Panc1 (cell line): ENCODE measurements around the gene NKAIN2. TPM values are rescaled to one million over a fixed set of nuclear protein-coding genes. Genes with fewer than 3 reads are reported as not detected.

Experiments used
- ATAC-seq: fragments of 200-7000 bp; cut with Tn5 transposase; 2 replicates; pipeline ENCODE4 v1.9.1; 2020; ENCODE audit warnings: mild to moderate bottlenecking, moderate library complexity
- BruUV-seq: library from RNA; stranded (reverse); fragments of 400-500 nt; replicated peaks from 2 replicates; lab custom pipeline; 2021; lab: Mats Ljungman, UMichigan
- CTCF ChIA-PET: fragments of 300-600 bp; sonication (Branson Sonifier 250); formaldehyde crosslinking; loops from one replicate; lab custom pipeline; 2022; ENCODE audit warnings: antibody characterized with exemption; lab: Charles Lee
- POLR2A ChIA-PET: fragments of 300-600 bp; sonication (Branson Sonifier 250); formaldehyde crosslinking; loops from one replicate; lab custom pipeline; 2022; ENCODE audit warnings: antibody characterized with exemption; lab: Charles Lee
- DNase-seq: peaks from one replicate; pipeline ENCODE4 v3.0.0-alpha.2; 2010; ENCODE audit warnings: low read depth, low spot score
- H3K27ac ChIP-seq: 2 replicates; pipeline ENCODE4 v1.5.1; 2011; ENCODE audit warnings: mild to moderate bottlenecking, low read length, inconsistent platforms
- H3K27me3 ChIP-seq: fragments of 200-500 bp; sonication (Bioruptor generic); 2 replicates; pipeline ENCODE4 v1.6.0; 2014; ENCODE audit warnings: low read length, inconsistent platforms; ENCODE audit not compliant: control insufficient read depth, insufficient read depth
- H3K36me3 ChIP-seq: fragments of 200-500 bp; sonication (Bioruptor generic); 2 replicates; pipeline ENCODE4 v1.5.1; 2014; ENCODE audit warnings: inconsistent platforms, mild to moderate bottlenecking, low read length, moderate library complexity; ENCODE audit not compliant: control insufficient read depth, insufficient read depth
- H3K4me1 ChIP-seq: 2 replicates; pipeline ENCODE4 v1.5.1; 2011; ENCODE audit warnings: inconsistent platforms, mild to moderate bottlenecking, low read length, moderate library complexity; ENCODE audit not compliant: control insufficient read depth, insufficient read depth
- H3K4me3 ChIP-seq, 2 experiments: 2 replicates each; pipeline ENCODE4 v1.5.1; 2011 to 2012; ENCODE audit warnings: low read depth in 2 of 2, low read length in 2 of 2, mild to moderate bottlenecking in 2 of 2, inconsistent platforms in 1 of 2, moderate library complexity in 1 of 2
- H3K9me3 ChIP-seq: fragments of 200-500 bp; sonication (Bioruptor generic); 2 replicates; pipeline ENCODE4 v1.5.1; 2014; ENCODE audit warnings: low read depth, mild to moderate bottlenecking, inconsistent platforms, low read length, moderate library complexity; ENCODE audit not compliant: control insufficient read depth, insufficient read depth
- CTCF ChIP-seq: fragments of 450-650 bp; IDR thresholded peaks from 2 replicates; pipeline ENCODE4 v1.5.1; 2017; ENCODE audit warnings: mild to moderate bottlenecking
- POLR2AphosphoS5 ChIP-seq: IDR thresholded peaks from 2 replicates; pipeline ENCODE4 v1.6.1; 2012; ENCODE audit warnings: mild to moderate bottlenecking, low read depth, low read length, moderate library complexity
- SIN3A ChIP-seq: IDR thresholded peaks from 2 replicates; pipeline ENCODE4 v1.6.1; 2012; ENCODE audit warnings: low read depth, mild to moderate bottlenecking, low read length, moderate library complexity, borderline replicate concordance; ENCODE audit not compliant: insufficient read depth
- TCF7L2 ChIP-seq: IDR thresholded peaks from 2 replicates; pipeline ENCODE4 v1.6.1; 2011; ENCODE audit warnings: mild to moderate bottlenecking, low read depth, low read length, inconsistent platforms
- in situ Hi-C: cut with HindIII; loops from 2 replicates; pipeline ENCODE4 v1.10.0; 2016; ENCODE audit warnings: low sequenced_read_pairs, low pct_unique_long_range_greater_than_20kb
- intact Hi-C: fragments of 100-400 bp; cut with micrococcal nuclease; formaldehyde crosslinking; loops from one replicate; pipeline ENCODE4 v1.10.0; 2022; ENCODE audit not compliant: unreplicated experiment
- total RNA-seq: library from RNA; stranded (reverse); gene quantifications from one replicate; pipeline ENCODE4 v1.2.1, GENCODE V29; 2021; ENCODE audit not compliant: unreplicated experiment
- TF ChIP-seq, protein P1 (sequence below), 2 experiments: IDR thresholded peaks; 2 replicates each; pipeline ENCODE4 v1.6.1; 2011 to 2012; ENCODE audit warnings: low read depth in 2 of 2, control low read depth in 1 of 2, low read length in 1 of 2, mild to moderate bottlenecking in 1 of 2, moderate library complexity in 1 of 2; ENCODE audit not compliant: insufficient read depth in 1 of 2

Gene NKAIN2
- total RNA-seq, 1 experiment from 2014 or later, result 2.6 TPM

- DNase-seq (no peak), ATAC-seq (no peak)
- no peaks in the 10 kb centered on the region for H3K27me3 ChIP-seq
- H3K4me3 ChIP-seq, result no peak overlapping the region
- ChIA-PET POLR2A (no interaction called here), CTCF (no interaction called here)
- intact Hi-C loops (no loop called here), in situ Hi-C loops (no loop called here)
- H3K27ac ChIP-seq, result no peak overlapping the region
- no peaks in the 10 kb centered on the region for H3K9me3 ChIP-seq
- no peak for TF ChIP-seq TCF7L2
- TF ChIP-seq CTCF, result no peak
- TF ChIP-seq POLR2AphosphoS5, result no peak
- TF ChIP-seq, protein P1, sequence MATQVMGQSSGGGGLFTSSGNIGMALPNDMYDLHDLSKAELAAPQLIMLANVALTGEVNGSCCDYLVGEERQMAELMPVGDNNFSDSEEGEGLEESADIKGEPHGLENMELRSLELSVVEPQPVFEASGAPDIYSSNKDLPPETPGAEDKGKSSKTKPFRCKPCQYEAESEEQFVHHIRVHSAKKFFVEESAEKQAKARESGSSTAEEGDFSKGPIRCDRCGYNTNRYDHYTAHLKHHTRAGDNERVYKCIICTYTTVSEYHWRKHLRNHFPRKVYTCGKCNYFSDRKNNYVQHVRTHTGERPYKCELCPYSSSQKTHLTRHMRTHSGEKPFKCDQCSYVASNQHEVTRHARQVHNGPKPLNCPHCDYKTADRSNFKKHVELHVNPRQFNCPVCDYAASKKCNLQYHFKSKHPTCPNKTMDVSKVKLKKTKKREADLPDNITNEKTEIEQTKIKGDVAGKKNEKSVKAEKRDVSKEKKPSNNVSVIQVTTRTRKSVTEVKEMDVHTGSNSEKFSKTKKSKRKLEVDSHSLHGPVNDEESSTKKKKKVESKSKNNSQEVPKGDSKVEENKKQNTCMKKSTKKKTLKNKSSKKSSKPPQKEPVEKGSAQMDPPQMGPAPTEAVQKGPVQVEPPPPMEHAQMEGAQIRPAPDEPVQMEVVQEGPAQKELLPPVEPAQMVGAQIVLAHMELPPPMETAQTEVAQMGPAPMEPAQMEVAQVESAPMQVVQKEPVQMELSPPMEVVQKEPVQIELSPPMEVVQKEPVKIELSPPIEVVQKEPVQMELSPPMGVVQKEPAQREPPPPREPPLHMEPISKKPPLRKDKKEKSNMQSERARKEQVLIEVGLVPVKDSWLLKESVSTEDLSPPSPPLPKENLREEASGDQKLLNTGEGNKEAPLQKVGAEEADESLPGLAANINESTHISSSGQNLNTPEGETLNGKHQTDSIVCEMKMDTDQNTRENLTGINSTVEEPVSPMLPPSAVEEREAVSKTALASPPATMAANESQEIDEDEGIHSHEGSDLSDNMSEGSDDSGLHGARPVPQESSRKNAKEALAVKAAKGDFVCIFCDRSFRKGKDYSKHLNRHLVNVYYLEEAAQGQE (IDR thresholded peaks at IDR 0.05; ENCODE audit: insufficient read depth in 1 of 2, low read depth in 2 of 2, low read length in 1 of 2), result no peak
- TF ChIP-seq SIN3A, result no peak
- no peaks in the 10 kb centered on the region for H3K4me1 ChIP-seq
- BruUV-seq, result no TSS peak
- H3K36me3 ChIP-seq, result no peaks in the 10 kb centered on the region
Measured at GRCh38 chr6:124090491-124090890, 286.8 kb downstream of the NKAIN2 start.

DNA sequence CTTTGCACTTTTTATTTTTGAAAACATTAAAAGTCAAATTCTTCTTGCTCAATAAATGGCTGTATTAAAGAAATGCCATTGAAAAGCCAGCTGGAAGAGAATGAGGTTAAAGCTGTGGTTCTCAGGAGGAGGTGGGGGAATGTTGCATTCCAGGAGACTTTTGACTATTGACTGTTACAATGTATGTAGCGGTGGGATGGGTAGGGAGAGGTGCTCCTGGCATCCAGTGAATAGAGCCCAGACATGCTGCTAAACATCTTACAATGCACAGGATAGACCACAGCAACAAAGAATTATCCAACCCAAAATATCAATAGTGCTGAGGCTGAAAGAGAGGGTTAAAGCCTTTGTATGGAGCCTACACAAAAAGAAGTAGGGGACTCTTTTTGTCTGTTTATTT is 295.9 kb downstream of the NKAIN2 start:
- ATAC-seq (no peak), DNase-seq (no peak)
- POLR2A ChIA-PET, result no interaction called here
- intact Hi-C loops, result no loop called here
- no TSS peak for BruUV-seq
- no peak overlapping the region for H3K27ac ChIP-seq
- CTCF ChIA-PET, result no interaction called here
- no peaks in the 10 kb centered on the region for H3K9me3 ChIP-seq
- no peaks in the 10 kb centered on the region for H3K4me1 ChIP-seq
- no peaks in the 10 kb centered on the region for H3K27me3 ChIP-seq
- TF ChIP-seq, protein P1 (IDR thresholded peaks at IDR 0.05; ENCODE audit: insufficient read depth in 1 of 2, low read depth in 2 of 2, low read length in 1 of 2), result no peak
- TF ChIP-seq TCF7L2 (no peak), POLR2AphosphoS5 (no peak), SIN3A (no peak), CTCF (no peak)
- in situ Hi-C loops, result no loop called here
- no peak overlapping the region for H3K4me3 ChIP-seq
- no peaks in the 10 kb centered on the region for H3K36me3 ChIP-seq
